Keratinocyte (primary cell): ENCODE results near the gene RNU6-1.

Source experiments
- CTCF ChIP-seq, 3 experiments: IDR thresholded peaks in 1 of 3; conservative IDR thresholded peaks in 1 of 3; optimal IDR thresholded peaks in 1 of 3; 2 replicates in 2 of 3; 3 replicates in 1 of 3; pipeline versions ENCODE3 to v1.5.1; 2011; ENCODE audit warnings: low read length in 3 of 3, mild to moderate bottlenecking in 3 of 3, moderate library complexity in 2 of 3, control low read depth in 1 of 3, inconsistent platforms in 1 of 3; ENCODE audit not compliant: insufficient read depth in 2 of 3; ENCODE audit errors: extremely low read depth in 1 of 3
- EZH2 ChIP-seq: IDR thresholded peaks from one replicate; pipeline ENCODE4 v1.6.1; 2012; ENCODE audit warnings: inconsistent platforms, mild to moderate bottlenecking, low read length, moderate library complexity

GRCh38 chr15:67873777-67874176, 33.9 kb upstream of the RNU6-1 start:
- TF ChIP-seq CTCF (optimal IDR thresholded peaks at IDR 0.05 in 1 of 3, IDR thresholded peaks at IDR 0.05 in 1 of 3, conservative IDR thresholded peaks at IDR 0.05 in 1 of 3; ENCODE audit: extremely low read depth in 1 of 3, insufficient read depth in 2 of 3, low read length in 3 of 3) (no peak), EZH2 (no peak)
